Measurements from ENCODE around the gene BANP. TPM values are rescaled to one million over a fixed set of nuclear protein-coding genes. Genes with fewer than 3 reads are reported as not detected.
"Not testable (repeated sequence)": the region's sequence is repeated elsewhere in the genome, so short reads cannot be mapped to it uniquely, and the experiment has no call there.

Gene BANP
- total RNA-seq, 1 experiment from 2014 or later = 24.2 TPM

DNA sequence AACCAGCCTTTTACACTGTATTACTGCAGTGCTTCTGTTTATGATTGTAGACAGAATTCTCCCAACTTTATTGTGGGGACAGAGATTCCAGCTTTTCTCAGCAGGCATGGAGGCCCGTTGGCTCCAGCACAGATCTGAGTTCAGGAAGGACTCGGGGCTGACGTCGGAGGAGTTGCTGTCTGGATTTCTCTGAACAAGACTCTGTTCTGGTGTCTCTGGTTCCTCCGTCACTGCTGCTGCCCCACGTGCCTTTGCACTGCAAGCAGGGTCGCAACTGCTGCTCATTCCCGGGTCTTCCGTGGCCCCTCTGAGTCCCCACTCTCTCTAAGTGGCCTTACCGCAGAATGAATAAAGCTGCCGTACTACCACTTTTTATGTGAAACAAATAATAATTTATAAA lies 88.4 kb downstream of the BANP start:
- ChIA-PET POLR2A (ENCODE audit: unreplicated experiment) (no interaction called here), CTCF (no interaction called here)
- Histone ChIP-seq H3K36me3 (ENCODE audit: low read depth, low read length) (no peaks in the 10 kb centered on the region), H3K9me3 (ENCODE audit: low read length) (no peaks in the 10 kb centered on the region), H3K4me1 (ENCODE audit: insufficient read depth, low read length) (no peaks in the 10 kb centered on the region), H3K79me2 (ENCODE audit: low read length) (no peaks in the 10 kb centered on the region), H3K4me2 (ENCODE audit: low read length) (no peak overlapping the region), H3K27me3 (ENCODE audit: low read length) (no peaks in the 10 kb centered on the region), H3K9me2 (replicated peaks; ENCODE audit: low read length) (no peaks in the 10 kb centered on the region), H3K9ac (ENCODE audit: low read length) (no peak overlapping the region), H3K27ac (ENCODE audit: low read length) (no peak overlapping the region), H3F3A (ENCODE audit: low read length, unreplicated experiment) (no peaks in the 10 kb centered on the region), H2AFZ (ENCODE audit: low read length) (no peak overlapping the region), H3K4me3 (ENCODE audit: low read length) (no peak overlapping the region), H4K20me1 (ENCODE audit: low read length) (no peaks in the 10 kb centered on the region)
- no TSS peak for BruUV-seq (replicated peaks)
- no peak for TF ChIP-seq CTCF (conservative IDR thresholded peaks at IDR 0.05; ENCODE audit: low read depth, low read length)
- TF ChIP-seq EZH2phosphoT487 (IDR thresholded peaks at IDR 0.05; ENCODE audit: borderline replicate concordance, low read length) = no peak
- no peak for TF ChIP-seq EZH2 (IDR thresholded peaks at IDR 0.05; ENCODE audit: low read length, unreplicated experiment)
- DNase-seq (no peak), ATAC-seq (no peak)
- intact Hi-C loops (cut with micrococcal nuclease) = no loop called here

DNA sequence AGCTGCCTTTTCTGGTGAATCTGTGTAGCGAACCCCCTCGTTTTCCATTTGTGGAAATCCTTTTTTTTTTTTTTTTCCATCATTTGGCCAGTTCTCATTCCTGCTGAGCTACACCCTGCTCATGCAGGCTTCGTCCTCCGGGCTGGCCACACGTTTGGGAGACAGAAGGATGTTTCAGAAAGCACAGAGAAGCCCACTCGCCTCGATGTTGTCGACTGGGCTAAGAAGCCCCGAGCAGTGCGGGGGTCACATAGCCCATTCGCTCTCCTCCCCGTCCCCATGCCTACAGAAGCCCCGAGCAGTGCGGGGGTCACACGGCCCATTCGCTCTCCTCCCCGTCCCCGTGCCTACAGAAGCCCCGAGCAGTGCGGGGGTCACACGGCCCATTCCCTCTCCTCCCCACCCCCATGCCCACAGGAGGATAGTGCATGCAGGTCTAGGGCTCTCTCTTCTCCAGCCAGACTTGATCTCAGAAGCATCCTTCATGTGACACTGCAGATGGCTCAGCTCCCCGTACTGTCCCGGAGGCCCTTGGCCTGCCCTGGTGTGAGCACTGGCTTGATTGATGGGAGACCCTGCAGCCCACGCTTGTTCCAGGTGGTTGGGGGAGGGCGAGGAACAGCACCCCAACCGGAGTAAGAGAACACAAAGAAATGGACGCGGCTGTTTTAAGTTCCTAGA lies 89.1 kb downstream of the BANP start:
- H3F3A ChIP-seq (ENCODE audit: low read length, unreplicated experiment); H3K9ac ChIP-seq (ENCODE audit: low read length); CTCF ChIA-PET; H4K20me1 ChIP-seq (ENCODE audit: low read length); H3K79me2 ChIP-seq (ENCODE audit: low read length); H2AFZ ChIP-seq (ENCODE audit: low read length); H3K4me1 ChIP-seq (ENCODE audit: insufficient read depth, low read length); H3K27ac ChIP-seq (ENCODE audit: low read length); H3K4me3 ChIP-seq (ENCODE audit: low read length); ATAC-seq; H3K9me2 ChIP-seq (replicated peaks; ENCODE audit: low read length); POLR2A ChIA-PET (ENCODE audit: unreplicated experiment); intact Hi-C loops (cut with micrococcal nuclease); H3K27me3 ChIP-seq (ENCODE audit: low read length); DNase-seq; H3K36me3 ChIP-seq (ENCODE audit: low read depth, low read length); H3K4me2 ChIP-seq (ENCODE audit: low read length); H3K9me3 ChIP-seq (ENCODE audit: low read length); BruUV-seq (replicated peaks): not testable (repeated sequence)

DNA sequence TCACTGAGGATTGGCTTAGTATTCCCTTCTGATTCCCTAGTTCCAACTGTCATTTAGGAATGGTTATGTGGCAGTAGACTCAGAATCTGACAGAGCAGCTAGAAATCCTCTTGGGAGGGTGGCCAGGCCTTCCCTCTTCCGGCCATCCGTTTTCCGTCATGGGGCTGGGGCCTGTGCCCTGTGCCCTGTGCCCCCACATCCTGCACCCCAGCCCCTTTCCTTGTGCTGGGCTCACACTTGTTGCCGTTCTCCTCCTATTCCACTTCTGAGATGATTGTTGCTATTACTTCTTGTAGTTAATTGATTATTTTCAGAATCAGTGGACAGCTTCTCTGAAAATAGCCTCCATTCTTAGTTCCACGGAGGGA lies 89.6 kb downstream of the BANP start:
- ATAC-seq; H3K79me2 ChIP-seq (ENCODE audit: low read length); H3K27ac ChIP-seq (ENCODE audit: low read length); H3K27me3 ChIP-seq (ENCODE audit: low read length); BruUV-seq (replicated peaks); H4K20me1 ChIP-seq (ENCODE audit: low read length); POLR2A ChIA-PET (ENCODE audit: unreplicated experiment); H2AFZ ChIP-seq (ENCODE audit: low read length); intact Hi-C loops (cut with micrococcal nuclease); H3K4me2 ChIP-seq (ENCODE audit: low read length); H3K9me3 ChIP-seq (ENCODE audit: low read length); DNase-seq; H3F3A ChIP-seq (ENCODE audit: low read length, unreplicated experiment); H3K4me3 ChIP-seq (ENCODE audit: low read length); CTCF ChIA-PET; H3K9ac ChIP-seq (ENCODE audit: low read length); H3K36me3 ChIP-seq (ENCODE audit: low read depth, low read length); H3K4me1 ChIP-seq (ENCODE audit: insufficient read depth, low read length); H3K9me2 ChIP-seq (replicated peaks; ENCODE audit: low read length): not testable (repeated sequence)

DNA sequence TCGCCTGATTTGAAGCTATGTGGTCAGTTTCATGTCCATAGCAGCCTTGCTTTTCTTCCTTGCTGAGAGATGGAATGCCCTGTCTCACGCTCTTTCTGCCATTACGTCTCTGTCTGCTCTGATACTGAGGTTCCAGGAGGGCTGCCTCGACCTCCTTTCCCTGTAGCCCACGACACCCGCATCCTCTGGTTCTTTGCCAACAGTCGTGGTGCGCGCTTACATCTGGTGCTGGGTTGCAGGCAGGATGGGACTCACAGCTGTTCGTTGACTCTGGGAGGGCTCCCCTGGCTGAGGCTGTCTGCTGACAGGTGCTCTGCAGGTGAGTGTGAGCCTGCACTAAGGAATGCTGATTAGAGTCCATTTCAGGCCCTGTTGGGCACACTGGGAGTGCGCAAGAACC lies 90.3 kb downstream of the BANP start:
- H3F3A ChIP-seq (ENCODE audit: low read length, unreplicated experiment); H4K20me1 ChIP-seq (ENCODE audit: low read length); H2AFZ ChIP-seq (ENCODE audit: low read length); CTCF ChIA-PET; BruUV-seq (replicated peaks); H3K27me3 ChIP-seq (ENCODE audit: low read length); POLR2A ChIA-PET (ENCODE audit: unreplicated experiment); H3K27ac ChIP-seq (ENCODE audit: low read length); H3K36me3 ChIP-seq (ENCODE audit: low read depth, low read length); ATAC-seq; H3K9ac ChIP-seq (ENCODE audit: low read length); H3K9me3 ChIP-seq (ENCODE audit: low read length); H3K4me1 ChIP-seq (ENCODE audit: insufficient read depth, low read length); H3K79me2 ChIP-seq (ENCODE audit: low read length); H3K9me2 ChIP-seq (replicated peaks; ENCODE audit: low read length); DNase-seq; H3K4me3 ChIP-seq (ENCODE audit: low read length); H3K4me2 ChIP-seq (ENCODE audit: low read length); intact Hi-C loops (cut with micrococcal nuclease): not testable (repeated sequence)

GRCh38 chr16:88041986-88042562 lies 90.8 kb downstream of the BANP start:
- H4K20me1 ChIP-seq (ENCODE audit: low read length); DNase-seq; ATAC-seq; H3K9me2 ChIP-seq (replicated peaks; ENCODE audit: low read length); H3F3A ChIP-seq (ENCODE audit: low read length, unreplicated experiment); H3K4me1 ChIP-seq (ENCODE audit: insufficient read depth, low read length); H3K27ac ChIP-seq (ENCODE audit: low read length); H2AFZ ChIP-seq (ENCODE audit: low read length); H3K4me3 ChIP-seq (ENCODE audit: low read length); H3K4me2 ChIP-seq (ENCODE audit: low read length); BruUV-seq (replicated peaks); H3K9ac ChIP-seq (ENCODE audit: low read length); H3K36me3 ChIP-seq (ENCODE audit: low read depth, low read length); POLR2A ChIA-PET (ENCODE audit: unreplicated experiment); H3K79me2 ChIP-seq (ENCODE audit: low read length); H3K27me3 ChIP-seq (ENCODE audit: low read length); CTCF ChIA-PET; intact Hi-C loops (cut with micrococcal nuclease); H3K9me3 ChIP-seq (ENCODE audit: low read length): not testable (repeated sequence)

All from PC-3 (cell line).